ENCODE measurements around the gene SNU13. TPM values are rescaled to one million over a fixed set of nuclear protein-coding genes. Genes with fewer than 3 reads are reported as not detected.
"Not testable (repeated sequence)": the region's sequence is repeated elsewhere in the genome, so short reads cannot be mapped to it uniquely, and the experiment has no call there.

The SNU13 gene
- total and polyA plus RNA-seq, 2 donors (not counting 1 experiment from before 2014, with no cell fraction given): 61.6 to 164 TPM

DNA sequence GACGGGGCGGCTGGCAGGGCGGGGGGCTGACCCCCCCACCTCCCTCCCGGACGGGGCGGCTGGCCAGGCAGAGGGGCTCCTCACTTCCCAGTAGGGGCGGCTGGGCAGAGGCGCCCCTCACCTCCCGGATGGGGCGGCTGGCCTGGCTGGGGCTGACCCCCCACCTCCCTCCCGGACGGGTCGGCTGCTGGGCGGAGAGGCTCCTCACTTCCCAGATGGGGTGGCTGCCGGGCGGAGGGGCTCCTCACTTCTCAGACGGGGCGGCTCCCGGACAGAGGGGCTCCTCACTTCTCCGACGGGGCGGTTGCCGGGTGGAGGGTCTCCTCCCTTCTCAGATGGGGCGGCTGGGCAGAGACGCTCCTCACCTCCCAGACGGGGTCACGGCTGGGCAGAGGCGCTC, 57.6 kb downstream of the SNU13 start:
- DNase-seq (ENCODE audit: low read depth in 2 of 2): not testable (repeated sequence)

DNA sequence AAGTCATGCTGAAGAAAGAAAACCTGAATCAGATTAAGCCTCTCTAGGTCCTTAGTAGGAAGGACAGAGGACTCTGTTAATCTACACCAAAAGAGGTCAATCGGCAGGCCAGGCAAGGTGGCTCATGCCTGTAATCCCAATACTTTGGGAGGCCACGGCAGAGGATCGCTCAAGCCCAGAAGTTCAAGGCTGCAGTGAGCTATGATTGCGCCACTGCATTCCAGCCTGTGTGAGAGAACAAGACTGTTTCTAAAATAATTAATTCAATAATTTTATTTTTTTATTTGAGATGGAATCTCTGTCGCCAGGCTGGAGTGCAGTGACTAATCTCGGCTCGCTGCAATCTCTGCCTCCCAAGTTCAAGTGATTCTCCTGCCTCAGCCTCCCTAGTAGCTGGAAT, 63.1 kb downstream of the SNU13 start:
- H3K9ac ChIP-seq (ENCODE audit: insufficient read depth, low read length): no peak overlapping the region
- no peak for DNase-seq (ENCODE audit: low read depth in 2 of 2)
- H3K4me3 ChIP-seq (replicated peaks in 1 of 4; ENCODE audit: control extremely low read depth in 1 of 4, insufficient read depth in 1 of 4, low read depth in 3 of 4, low read length in 4 of 4): no peak overlapping the region
- H4K20me1 ChIP-seq (ENCODE audit: control insufficient read depth, extremely low read depth, insufficient read depth, low read length): no peaks in the 10 kb centered on the region
- H3K9me3 ChIP-seq (ENCODE audit: control insufficient read depth, insufficient read depth, low read depth, low read length): no peaks in the 10 kb centered on the region
- no peak overlapping the region for H3K27ac ChIP-seq (ENCODE audit: insufficient read depth, low read length)
- H3K4me1 ChIP-seq (ENCODE audit: control insufficient read depth, extremely low read depth, insufficient read depth, low read length): no peaks in the 10 kb centered on the region
- no peaks in the 10 kb centered on the region for H3K27me3 ChIP-seq (ENCODE audit: control insufficient read depth, insufficient read depth, low read length)
- TF ChIP-seq, protein P1, sequence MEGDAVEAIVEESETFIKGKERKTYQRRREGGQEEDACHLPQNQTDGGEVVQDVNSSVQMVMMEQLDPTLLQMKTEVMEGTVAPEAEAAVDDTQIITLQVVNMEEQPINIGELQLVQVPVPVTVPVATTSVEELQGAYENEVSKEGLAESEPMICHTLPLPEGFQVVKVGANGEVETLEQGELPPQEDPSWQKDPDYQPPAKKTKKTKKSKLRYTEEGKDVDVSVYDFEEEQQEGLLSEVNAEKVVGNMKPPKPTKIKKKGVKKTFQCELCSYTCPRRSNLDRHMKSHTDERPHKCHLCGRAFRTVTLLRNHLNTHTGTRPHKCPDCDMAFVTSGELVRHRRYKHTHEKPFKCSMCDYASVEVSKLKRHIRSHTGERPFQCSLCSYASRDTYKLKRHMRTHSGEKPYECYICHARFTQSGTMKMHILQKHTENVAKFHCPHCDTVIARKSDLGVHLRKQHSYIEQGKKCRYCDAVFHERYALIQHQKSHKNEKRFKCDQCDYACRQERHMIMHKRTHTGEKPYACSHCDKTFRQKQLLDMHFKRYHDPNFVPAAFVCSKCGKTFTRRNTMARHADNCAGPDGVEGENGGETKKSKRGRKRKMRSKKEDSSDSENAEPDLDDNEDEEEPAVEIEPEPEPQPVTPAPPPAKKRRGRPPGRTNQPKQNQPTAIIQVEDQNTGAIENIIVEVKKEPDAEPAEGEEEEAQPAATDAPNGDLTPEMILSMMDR (conservative IDR thresholded peaks at IDR 0.05 in 1 of 2, IDR thresholded peaks at IDR 0.05 in 1 of 2; ENCODE audit: low read depth in 1 of 2, low read length in 2 of 2): no peak
- TF ChIP-seq EZH2 (IDR thresholded peaks at IDR 0.05; ENCODE audit: low read length, missing control alignments): no peak
- H3K36me3 ChIP-seq (ENCODE audit: control insufficient read depth, insufficient read depth, low read length): peaks cover 22% of the 10 kb centered on the region
- no peak overlapping the region for H3K4me2 ChIP-seq (ENCODE audit: extremely low read depth, insufficient read depth, low read length)
- peaks cover 36% of the 10 kb centered on the region for H3K79me2 ChIP-seq (ENCODE audit: control insufficient read depth, insufficient read depth, low read length)
- no peak overlapping the region for H2AFZ ChIP-seq (ENCODE audit: low read length)

More for the DNA sequence above, 57.6 kb downstream of the SNU13 start:
- H3K27me3 ChIP-seq (ENCODE audit: control insufficient read depth, insufficient read depth, low read length); H3K9me3 ChIP-seq (ENCODE audit: control insufficient read depth, insufficient read depth, low read depth, low read length); H3K27ac ChIP-seq (ENCODE audit: insufficient read depth, low read length); H4K20me1 ChIP-seq (ENCODE audit: control insufficient read depth, extremely low read depth, insufficient read depth, low read length); H3K4me2 ChIP-seq (ENCODE audit: extremely low read depth, insufficient read depth, low read length); H3K79me2 ChIP-seq (ENCODE audit: control insufficient read depth, insufficient read depth, low read length); H3K4me1 ChIP-seq (ENCODE audit: control insufficient read depth, extremely low read depth, insufficient read depth, low read length); H3K9ac ChIP-seq (ENCODE audit: insufficient read depth, low read length); H2AFZ ChIP-seq (ENCODE audit: low read length); H3K4me3 ChIP-seq (replicated peaks in 1 of 4; ENCODE audit: control extremely low read depth in 1 of 4, insufficient read depth in 1 of 4, low read depth in 3 of 4, low read length in 4 of 4): not testable (repeated sequence)
- H3K36me3 ChIP-seq (ENCODE audit: control insufficient read depth, insufficient read depth, low read length): peaks cover 15% of the 10 kb centered on the region

Other genes with a start within 250 kb of the SNU13 start
- gene TOB2, start 242.1 kb downstream of the SNU13 start, total RNA-seq: 19.5 and 20.6 TPM in 2 replicates
- 19.5 and 20.9 TPM in 2 replicates for gene TOB2, start 242.1 kb downstream of the SNU13 start, polyA plus RNA-seq
- gene PHF5A, start 220.2 kb downstream of the SNU13 start, total RNA-seq: 63.3 and 64.2 TPM in 2 replicates
- gene PHF5A, start 220.2 kb downstream of the SNU13 start, polyA plus RNA-seq: 61.5 and 82.7 TPM in 2 replicates
- gene ACO2, start 219.8 kb downstream of the SNU13 start, total RNA-seq: 60.4 and 80.3 TPM in 2 replicates
- gene ACO2, start 219.8 kb downstream of the SNU13 start, polyA plus RNA-seq: 37.6 and 52.6 TPM in 2 replicates
- 15.4 and 19.7 TPM in 2 replicates for gene POLR3H, start 144.4 kb downstream of the SNU13 start, total RNA-seq
- gene POLR3H, start 144.4 kb downstream of the SNU13 start, polyA plus RNA-seq: 42.6 and 62.5 TPM in 2 replicates
- gene CSDC2, start 127.9 kb downstream of the SNU13 start, total RNA-seq: 8.2 and 15.2 TPM in 2 replicates
- gene CSDC2, start 127.9 kb downstream of the SNU13 start, polyA plus RNA-seq: 3.3 and 11.2 TPM in 2 replicates
- gene PMM1, start 99.0 kb downstream of the SNU13 start, total RNA-seq: 26.2 and 32.4 TPM in 2 replicates
- 73.0 and 110 TPM in 2 replicates for gene PMM1, start 99.0 kb downstream of the SNU13 start, polyA plus RNA-seq
- gene DESI1, start 67.8 kb downstream of the SNU13 start, total RNA-seq: 8.0 and 11.9 TPM in 2 replicates
- gene DESI1, start 67.8 kb downstream of the SNU13 start, polyA plus RNA-seq: 22.4 and 22.6 TPM in 2 replicates
- gene XRCC6, start 67.6 kb downstream of the SNU13 start, total RNA-seq: 268 and 282 TPM in 2 replicates
- 183 and 280 TPM in 2 replicates for gene XRCC6, start 67.6 kb downstream of the SNU13 start, polyA plus RNA-seq
- gene MEI1, start 10.6 kb upstream of the SNU13 start, total RNA-seq: 0.26 and 0.33 TPM in 2 replicates
- gene MEI1, start 10.6 kb upstream of the SNU13 start, polyA plus RNA-seq: 0.75 and 4.3 TPM in 2 replicates
- 9.2 and 13.7 TPM in 2 replicates for gene CCDC134, start 111.8 kb upstream of the SNU13 start, total RNA-seq
- gene CCDC134, start 111.8 kb upstream of the SNU13 start, polyA plus RNA-seq: 3.0 and 5.0 TPM in 2 replicates
- gene SREBF2, start 144.2 kb upstream of the SNU13 start, total RNA-seq: 60.9 and 103 TPM in 2 replicates
- gene SREBF2, start 144.2 kb upstream of the SNU13 start, polyA plus RNA-seq: 45.5 and 51.7 TPM in 2 replicates
- gene SHISA8, start 226.2 kb upstream of the SNU13 start, total RNA-seq: not detected in 2 replicates
- not detected in 2 replicates for gene SHISA8, start 226.2 kb upstream of the SNU13 start, polyA plus RNA-seq
- gene TNFRSF13C, start 237.9 kb upstream of the SNU13 start, total RNA-seq: under 0.01 TPM in 2 replicates
- 0.03 and 0.15 TPM in 2 replicates for gene TNFRSF13C, start 237.9 kb upstream of the SNU13 start, polyA plus RNA-seq

All from fibroblast of lung (primary cell).